H1 (cell line): ENCODE results near the gene HMGCL. TPM values are rescaled to one million over a fixed set of nuclear protein-coding genes. Genes with fewer than 3 reads are reported as not detected.

ENCODE experiments used
- CTCF ChIA-PET: fragments of 300-600 bp; sonication (Branson Sonifier 250); formaldehyde crosslinking; loops from one replicate; lab custom pipeline; 2021; ENCODE audit not compliant: partially characterized antibody; lab: Charles Lee
- POLR2A ChIA-PET: fragments of 300-600 bp; sonication (Branson Sonifier 250); formaldehyde crosslinking; loops from one replicate; lab custom pipeline; 2021; ENCODE audit warnings: inconsistent platforms; ENCODE audit not compliant: partially characterized antibody; lab: Charles Lee
- DNase-seq, 2 experiments: peaks; one replicate each; pipeline versions ENCODE4 v3.0.0 to v3.0.0-alpha.2; 2010 to 2022; ENCODE audit warnings: low spot score in 2 of 2, low read depth in 1 of 2, mixed read lengths in 1 of 2
- FAIRE-seq: peaks from 2 replicates; lab custom pipeline; 2011; peaks lifted over from hg19 to GRCh38; lab: Jason Lieb, UNC
- H2AFZ ChIP-seq: 2 replicates; pipeline ENCODE4 v1.8.1; 2012; ENCODE audit warnings: low read length, inconsistent platforms
- H2AK5ac ChIP-seq: 2 replicates; pipeline ENCODE4 v1.6.1; 2013; ENCODE audit warnings: low read depth, low read length
- H2BK120ac ChIP-seq: replicated peaks from 2 replicates; pipeline ENCODE3; 2013; ENCODE audit warnings: low read depth, low read length, inconsistent platforms
- H2BK12ac ChIP-seq: 2 replicates; pipeline ENCODE4 v1.6.1; 2013; ENCODE audit warnings: low read depth, low read length
- H2BK15ac ChIP-seq: 2 replicates; pipeline ENCODE4 v1.6.1; 2013; ENCODE audit warnings: low read length
- H2BK20ac ChIP-seq: 2 replicates; pipeline ENCODE4 v1.6.1; 2013; ENCODE audit warnings: low read length
- H2BK5ac ChIP-seq: 2 replicates; pipeline ENCODE4 v1.6.1; 2013; ENCODE audit warnings: low read depth, low read length
- H3K14ac ChIP-seq: 2 replicates; pipeline ENCODE4 v1.6.1; 2013; ENCODE audit warnings: inconsistent platforms; ENCODE audit not compliant: insufficient read length
- H3K18ac ChIP-seq: 2 replicates; pipeline ENCODE4 v1.6.1; 2013; ENCODE audit warnings: low read length; ENCODE audit errors: extremely low read depth
- H3K23ac ChIP-seq: 2 replicates; pipeline ENCODE4 v1.6.1; 2013; ENCODE audit warnings: inconsistent platforms; ENCODE audit not compliant: insufficient read length
- H3K23me2 ChIP-seq: 2 replicates; pipeline ENCODE4 v1.6.1; 2013; ENCODE audit warnings: low read depth, low read length
- H3K27ac ChIP-seq: 2 replicates; pipeline ENCODE4 v1.6.1; 2011; ENCODE audit warnings: low read depth, low read length, inconsistent platforms
- H3K27me3 ChIP-seq, 4 experiments: replicated peaks in 1 of 4; 1 replicate in 1 of 4; 2 replicates in 3 of 4; pipeline versions ENCODE4 v1.6.1 to v1.8.1; 2011 to 2013; ENCODE audit warnings: low read length in 3 of 4, mild to moderate bottlenecking in 3 of 4, inconsistent platforms in 2 of 4, mixed read lengths in 2 of 4, moderate library complexity in 1 of 4; ENCODE audit not compliant: control insufficient read depth in 3 of 4, insufficient read depth in 3 of 4; ENCODE audit errors: extremely low read depth in 1 of 4
- H3K36me3 ChIP-seq, 4 experiments: 2 replicates each; pipeline versions ENCODE4 v1.6.1 to v1.8.1; 2011 to 2013; ENCODE audit warnings: mild to moderate bottlenecking in 4 of 4, low read length in 3 of 4, moderate library complexity in 2 of 4, control low read depth in 1 of 4, inconsistent platforms in 1 of 4; ENCODE audit not compliant: insufficient read depth in 4 of 4, control insufficient read depth in 2 of 4
- H3K4ac ChIP-seq: replicated peaks from 2 replicates; pipeline ENCODE3; 2013; ENCODE audit warnings: low read length, low read depth, mixed read lengths, inconsistent platforms; ENCODE audit not compliant: insufficient read length
- H3K4me1 ChIP-seq, 4 experiments: replicated peaks in 1 of 4; 1 replicate in 1 of 4; 2 replicates in 3 of 4; pipeline versions ENCODE4 v1.6.1 to v1.8.1; 2011 to 2013; ENCODE audit warnings: low read length in 3 of 4, inconsistent platforms in 2 of 4, mixed read lengths in 1 of 4; ENCODE audit not compliant: insufficient read depth in 4 of 4, control insufficient read depth in 3 of 4
- H3K4me2 ChIP-seq, 2 experiments: 2 replicates each; pipeline versions ENCODE4 v1.6.1 to v1.8.1; 2011 to 2013; ENCODE audit warnings: low read depth in 2 of 2, low read length in 2 of 2, control low read depth in 1 of 2, inconsistent platforms in 1 of 2, mild to moderate bottlenecking in 1 of 2; ENCODE audit not compliant: insufficient read depth in 1 of 2
- H3K4me3 ChIP-seq, 4 experiments: fragments of 200-600, 300-600 bp in 1 of 4; sonication (generic), shearing (Covaris generic), sonication (Bioruptor Twin) in 1 of 4; 2 replicates each; pipeline versions ENCODE4 v1.5.1 to v1.8.1; 2011 to 2016; ENCODE audit warnings: low read length in 4 of 4, low read depth in 3 of 4, control low read depth in 2 of 4, inconsistent platforms in 2 of 4, mild to moderate bottlenecking in 2 of 4, mixed read lengths in 1 of 4, moderate library complexity in 1 of 4; ENCODE audit not compliant: insufficient read depth in 2 of 4; ENCODE audit errors: extremely low read depth in 1 of 4
- H3K56ac ChIP-seq: replicated peaks from 2 replicates; pipeline ENCODE3; 2013; ENCODE audit warnings: low read depth, mild to moderate bottlenecking, mixed read lengths, low read length, inconsistent platforms; ENCODE audit not compliant: insufficient read length
- H3K79me1 ChIP-seq: 2 replicates; pipeline ENCODE4 v1.6.1; 2013; ENCODE audit warnings: low read depth, low read length, control low read depth
- H3K79me2 ChIP-seq, 2 experiments: 2 replicates each; pipeline versions ENCODE4 v1.6.1 to v1.8.1; 2012 to 2013; ENCODE audit warnings: low read length in 2 of 2, mild to moderate bottlenecking in 2 of 2, inconsistent platforms in 1 of 2; ENCODE audit not compliant: insufficient read depth in 2 of 2, control insufficient read depth in 1 of 2
- H3K9ac ChIP-seq, 4 experiments: replicated peaks in 1 of 4; 1 replicate in 1 of 4; 2 replicates in 3 of 4; pipeline versions ENCODE4 v1.6.1 to v1.8.1; 2011 to 2013; ENCODE audit warnings: low read depth in 3 of 4, low read length in 3 of 4, control low read depth in 2 of 4, mild to moderate bottlenecking in 2 of 4, moderate library complexity in 2 of 4, inconsistent platforms in 1 of 4; ENCODE audit errors: extremely low read depth in 1 of 4
- H3K9me3 ChIP-seq, 2 experiments: 2 replicates each; pipeline versions ENCODE4 v1.6.1 to v1.8.1; 2012 to 2013; ENCODE audit warnings: mild to moderate bottlenecking in 2 of 2, moderate library complexity in 2 of 2, control low read depth in 1 of 2, inconsistent platforms in 1 of 2, low read depth in 1 of 2, low read length in 1 of 2, mixed read lengths in 1 of 2; ENCODE audit not compliant: insufficient read depth in 2 of 2
- H4K20me1 ChIP-seq, 2 experiments: replicated peaks in 1 of 2; 2 replicates each; pipeline versions ENCODE3 to v1.8.1; 2011 to 2013; ENCODE audit warnings: inconsistent platforms in 2 of 2, low read length in 2 of 2, mild to moderate bottlenecking in 1 of 2; ENCODE audit not compliant: insufficient read depth in 2 of 2, control insufficient read depth in 1 of 2
- H4K5ac ChIP-seq: 2 replicates; pipeline ENCODE4 v1.6.1; 2013; ENCODE audit warnings: low read length, low read depth, mixed read lengths, inconsistent platforms; ENCODE audit not compliant: insufficient read length
- H4K8ac ChIP-seq: 2 replicates; pipeline ENCODE4 v1.8.0; 2013; ENCODE audit warnings: mild to moderate bottlenecking, moderate library complexity, low read length, inconsistent platforms; ENCODE audit not compliant: insufficient read depth; ENCODE audit errors: extremely low read depth
- H4K91ac ChIP-seq: replicated peaks from 2 replicates; pipeline ENCODE3; 2013; ENCODE audit warnings: low read length, mixed read lengths, inconsistent platforms; ENCODE audit not compliant: insufficient read length
- CHD2 ChIP-seq: IDR thresholded peaks from 2 replicates; pipeline ENCODE4 v1.6.1; 2012; ENCODE audit warnings: low read length, improper control_type of control experiment
- CTCF ChIP-seq, 3 experiments: IDR thresholded peaks; 1 replicate in 2 of 3; 2 replicates in 1 of 3; pipeline versions ENCODE4 v1.5.1 to v1.6.1; 2011; ENCODE audit warnings: low read length in 3 of 3, mild to moderate bottlenecking in 3 of 3, inconsistent platforms in 2 of 3, low read depth in 1 of 3, moderate library complexity in 1 of 3; ENCODE audit not compliant: insufficient read depth in 1 of 3; ENCODE audit errors: control extremely low read depth in 1 of 3
- GABPA ChIP-seq: IDR thresholded peaks from 2 replicates; pipeline ENCODE4 v1.6.1; 2011; ENCODE audit warnings: mild to moderate bottlenecking, low read length, moderate library complexity, borderline replicate concordance; ENCODE audit not compliant: insufficient read depth
- RAD21 ChIP-seq, 2 experiments: IDR thresholded peaks in 1 of 2; conservative IDR thresholded peaks in 1 of 2; 2 replicates each; pipeline ENCODE4 v1.6.1; 2011; ENCODE audit warnings: low read depth in 2 of 2, low read length in 2 of 2, improper control_type of control experiment in 1 of 2, inconsistent platforms in 1 of 2, mild to moderate bottlenecking in 1 of 2, moderate library complexity in 1 of 2
- SIN3A ChIP-seq, 2 experiments: IDR thresholded peaks in 1 of 2; conservative IDR thresholded peaks in 1 of 2; 2 replicates each; pipeline ENCODE4 v1.6.1; 2011 to 2012; ENCODE audit warnings: low read length in 2 of 2, improper control_type of control experiment in 1 of 2, low read depth in 1 of 2, mild to moderate bottlenecking in 1 of 2
- WGBS, 2 experiments: shearing (Covaris generic) in 1 of 2; methylation state at CpG; one replicate each; pipeline versions ENCODE4 v1.1.6 to v1.1.7; 2013 to 2015; ENCODE audit warnings: low lambda C conversion rate in 2 of 2, mixed read lengths in 2 of 2, inconsistent platforms in 1 of 2, low coverage in 1 of 2, missing lambda C conversion rate in 1 of 2; ENCODE audit not compliant: insufficient replicate concordance in 2 of 2, insufficient coverage in 1 of 2, insufficient read length in 1 of 2; ENCODE audit errors: extremely low coverage in 1 of 2, missing lambda C conversion rate in 1 of 2; 5-methylcytosine and 5-hydroxymethylcytosine counted together
- polyA plus RNA-seq, 7 experiments: library from polyadenylated mRNA; depleted of rRNA in 3 of 7; stranded (reverse) in 5 of 7; unstranded in 2 of 7; fragments of >200 nt in 5 of 7; fragments of 200-250 nt in 2 of 7; gene quantifications; 1 replicate in 5 of 7; 2 replicates in 1 of 7; 4 replicates in 1 of 7; pipeline versions ENCODE4 v1.2.1 to v1.2.3, GENCODE V29; 2011 to 2013; ENCODE audit warnings: missing spikeins in 2 of 7, mixed read lengths in 2 of 7
- total RNA-seq: library from RNA; stranded (reverse); fragmentation: NEBNext Ultra II Directional; extraction: Animal tissue kit (Norgen Biotek cat#: 25700); gene quantifications from 2 replicates; pipeline ENCODE4 v1.2.1, GENCODE V29; 2021

Gene HMGCL
- total and polyA plus RNA-seq, 2 of the 8 experiments (the other 6 are each of a cell fraction or from before 2014, with no cell fraction given): 13.7 to 19.5 TPM

- Histone ChIP-seq H3K18ac (no peak overlapping the region), H3K36me3 (peaks cover 0 to 4% (median 0%) of the 10 kb centered on the region in 4 experiments; a peak in 1 of 8 replicates), H2BK12ac (no peak overlapping the region), H2BK15ac (no peak overlapping the region), H3K27me3 (no peaks in the 10 kb centered on the region), H3K79me1 (no peaks in the 10 kb centered on the region), H4K8ac (no peak overlapping the region), H2BK20ac (no peak overlapping the region), H3K14ac (no peak overlapping the region), H2BK5ac (no peak overlapping the region), H3K79me2 (peaks cover 0 to 4% of the 10 kb centered on the region in 2 experiments; a peak in 1 of 4 replicates), H3K4ac (no peak overlapping the region), H2BK120ac (no peak overlapping the region), H3K4me3 (no peak overlapping the region)
- POLR2A ChIA-PET: interaction anchor here (0.6 to 2.7 kb wide), 5 partner anchors 19 to 178 kb away, joined by 3 to 13 read pairs (median 3); partner anchors contain the start of gene LYPLA2
- CTCF ChIA-PET: interaction anchor here (0.6 to 3.2 kb wide), 40 partner anchors 10 to 1055 kb away, joined by 3 to 37 read pairs (median 3); partner anchors contain the start of gene LYPLA2
- peak in 1 of 2 experiments; percentile 97 for DNase-seq
- TF ChIP-seq RAD21 (IDR thresholded peaks at IDR 0.05 in 1 of 2, conservative IDR thresholded peaks at IDR 0.05 in 1 of 2; ENCODE audit: low read depth in 2 of 2, low read length in 2 of 2): peak; percentile 78 to 85
- TF ChIP-seq CHD2: 0 out of 2 replicates have a peak, but pooled peaks have one; percentile 27
- TF ChIP-seq CTCF (IDR thresholded peaks at IDR 0.05; ENCODE audit: control extremely low read depth in 1 of 3, insufficient read depth in 1 of 3, low read depth in 1 of 3, low read length in 3 of 3): peak; percentile 89 to 99 (median 98)
- no peak for TF ChIP-seq GABPA
- 0 out of 4 replicates have a peak, but pooled peaks of 1 of the 2 experiments have one; percentile 33 for TF ChIP-seq SIN3A (conservative IDR thresholded peaks at IDR 0.05 in 1 of 2, IDR thresholded peaks at IDR 0.05 in 1 of 2; ENCODE audit: low read depth in 1 of 2, low read length in 2 of 2)
- TF ChIP-seq, all 59 proteins: peak for 4
- Histone ChIP-seq H3K4me2 (no peak overlapping the region), H3K23ac (no peak overlapping the region), H3K23me2 (no peaks in the 10 kb centered on the region), H2AFZ (no peak overlapping the region), H4K5ac (no peak overlapping the region), H4K20me1 (peaks cover 0 to 1% of the 10 kb centered on the region in 2 experiments), H3K27ac (no peak overlapping the region), H3K9ac (no peak overlapping the region), H3K9me3 (no peaks in the 10 kb centered on the region), H3K4me1 (no peaks in the 10 kb centered on the region), H3K56ac (no peak overlapping the region), H4K91ac (no peak overlapping the region), H2AK5ac (no peak overlapping the region)
- WGBS, 2 experiments: 29% methylated on average over 14 of the region's 14 CpGs; no CpG with 5 or more reads in 1 of the 2 experiments
- peak; percentile 24 for FAIRE-seq
Measured at GRCh38 chr1:23772049-23772853, 53.0 kb downstream of the HMGCL start.
